Brain microvascular endothelial cell (primary cell): Measurements from ENCODE around the gene RRP12.
A peak's percentile ranks its signal among the peaks of the same experiment; 100 is the strongest.

ENCODE experiments used
- DNase-seq: peaks from one replicate; pipeline ENCODE4 v3.0.0-alpha.2; 2020
- H3K27ac ChIP-seq: fragments of 250-450 bp; sonication (Bioruptor Pico); 2 replicates; pipeline ENCODE4 v1.5.1; 2020; ENCODE audit warnings: mild to moderate bottlenecking, moderate library complexity
- H3K27me3 ChIP-seq: fragments of 250-450 bp; sonication (Bioruptor Pico); replicated peaks from 2 replicates; pipeline ENCODE4 v1.5.1; 2020; ENCODE audit warnings: mild to moderate bottlenecking
- H3K36me3 ChIP-seq: fragments of 250-450 bp; sonication (Bioruptor Pico); replicated peaks from 2 replicates; pipeline ENCODE4 v1.5.1; 2020; ENCODE audit warnings: mild to moderate bottlenecking
- H3K4me3 ChIP-seq: 2 replicates; pipeline ENCODE4 v1.5.1; 2011; ENCODE audit warnings: low read depth, mild to moderate bottlenecking, control low read depth, low read length, moderate library complexity
- CTCF ChIP-seq: IDR thresholded peaks from 2 replicates; pipeline ENCODE4 v1.5.1; 2011; ENCODE audit warnings: low read depth, mild to moderate bottlenecking, moderate library complexity, low read length, control low read depth, inconsistent platforms; ENCODE audit errors: missing control alignments
- in situ Hi-C: cut with HindIII; loops from 2 replicates; pipeline ENCODE4 v1.10.0; 2017; ENCODE audit warnings: low sequenced_read_pairs, low pct_ligation_motif_present

The RRP12 gene

GRCh38 chr10:97335188-97335619 is 65.9 kb downstream of the RRP12 start:
- DNase-seq, result no peak
- Histone ChIP-seq H3K36me3 (no peaks in the 10 kb centered on the region), H3K27me3 (peaks cover 16% of the 10 kb centered on the region), H3K4me3 (peak overlapping the region; percentile 69), H3K27ac (peak overlapping the region; percentile 100)
- no peak for TF ChIP-seq CTCF
- in situ Hi-C loops, result no loop called here

- peak; percentile 79 for DNase-seq
- in situ Hi-C loops, result no loop called here
- TF ChIP-seq CTCF, result no peak
- H3K27ac ChIP-seq, result peak within 1 kb of the TSS; percentile 100
- no peaks in the 10 kb centered on the region for H3K36me3 ChIP-seq
- H3K4me3 ChIP-seq, result peak within 1 kb of the TSS; percentile 69
- H3K27me3 ChIP-seq, result peaks cover 16% of the 10 kb centered on the region
These were observed 66.6 kb downstream of the RRP12 start, which contains the start of gene FRAT2 for GRCh38 chr10:97334370-97335175. Gene FRAT2 (minus strand): TSS chr10:97334729. CDS start chr10:97334572, 157 bp downstream.

- H3K4me3 ChIP-seq, result peak overlapping the region; percentile 69
- in situ Hi-C loops, result no loop called here
- peaks cover 16% of the 10 kb centered on the region for H3K27me3 ChIP-seq
- peak; percentile 38 for DNase-seq
- no peak for TF ChIP-seq CTCF
- no peak overlapping the region for H3K27ac ChIP-seq
- no peaks in the 10 kb centered on the region for H3K36me3 ChIP-seq
These were observed 67.4 kb downstream of the RRP12 start for GRCh38 chr10:97333601-97334369.

- Histone ChIP-seq H3K4me3 (peak overlapping the region; percentile 69), H3K27me3 (peaks cover 16% of the 10 kb centered on the region), H3K36me3 (no peaks in the 10 kb centered on the region), H3K27ac (no peak overlapping the region)
- in situ Hi-C loops, result no loop called here
- no peak for DNase-seq
- TF ChIP-seq CTCF, result peak; percentile 48
These were observed 67.9 kb downstream of the RRP12 start for GRCh38 chr10:97333351-97333600.

- peak overlapping the region; percentile 69 for H3K4me3 ChIP-seq
- no peak overlapping the region for H3K27ac ChIP-seq
- no peaks in the 10 kb centered on the region for H3K36me3 ChIP-seq
- in situ Hi-C loops, result no loop called here
- peak; percentile 61 for DNase-seq
- TF ChIP-seq CTCF, result peak; percentile 70
- peaks cover 16% of the 10 kb centered on the region for H3K27me3 ChIP-seq
These were observed 68.4 kb downstream of the RRP12 start for GRCh38 chr10:97332591-97333350.
